Measurements from ENCODE around the gene PYGL.

The PYGL gene

DNA sequence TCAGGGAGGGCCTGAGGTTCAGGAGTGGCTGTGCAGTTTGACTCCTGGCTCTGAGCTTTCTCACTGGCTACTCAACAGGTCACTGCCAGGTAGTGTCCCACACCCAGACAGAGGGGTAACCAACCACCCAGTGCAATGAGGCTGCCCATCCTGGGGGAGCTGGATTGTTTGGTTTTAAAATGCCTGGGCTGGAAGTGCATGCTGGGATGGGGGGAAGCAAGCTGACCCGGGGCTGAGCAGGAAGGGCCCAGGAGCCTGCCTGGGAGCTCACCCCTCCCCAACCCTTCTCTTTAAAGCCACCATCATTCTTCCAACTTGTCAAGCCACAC is 85.0 kb downstream of the PYGL start:
- Histone ChIP-seq H3K27me3 (ENCODE audit: control insufficient read depth in 2 of 2, insufficient read depth in 2 of 2, low read length in 2 of 2) (no peaks in the 10 kb centered on the region), H3K27ac (ENCODE audit: low read depth in 2 of 2, low read length in 2 of 2) (peak overlapping the region in 1 of 2 donors; percentile 9), H3K9ac (ENCODE audit: low read depth in 1 of 2, low read length in 2 of 2) (peak overlapping the region in 1 of 2 donors; percentile 32), H3K4me1 (ENCODE audit: control insufficient read depth in 2 of 2, insufficient read depth in 2 of 2, low read length in 2 of 2) (peaks cover 6 to 8% of the 10 kb centered on the region in 2 donors), H3K9me3 (ENCODE audit: control insufficient read depth in 2 of 2, low read length in 2 of 2) (no peaks in the 10 kb centered on the region), H3K36me3 (ENCODE audit: control insufficient read depth in 2 of 2, insufficient read depth in 2 of 2, low read length in 2 of 2) (no peaks in the 10 kb centered on the region), H3K4me3 (ENCODE audit: low read length in 2 of 2) (peak overlapping the region; percentile 61 to 85)

DNA sequence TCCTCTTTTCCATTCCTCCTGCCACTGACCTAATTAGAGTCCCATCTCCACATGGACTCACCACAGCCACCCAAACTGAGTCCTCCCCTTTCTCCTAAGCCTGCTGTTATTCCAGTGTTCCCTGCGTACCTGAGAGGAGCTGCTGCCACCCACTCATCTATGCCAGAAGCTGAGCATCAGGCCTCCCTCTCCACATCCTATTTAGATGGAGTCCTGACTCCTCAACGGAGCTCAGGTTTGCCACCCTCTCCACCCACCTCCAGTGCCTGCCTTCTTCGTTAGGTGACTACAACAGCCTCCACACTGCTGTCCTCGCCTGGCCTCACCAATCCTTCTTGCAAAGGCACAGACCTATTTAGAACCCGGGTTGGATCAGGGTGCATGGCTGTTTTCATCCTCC is 87.6 kb downstream of the PYGL start:
- Histone ChIP-seq H3K9ac (ENCODE audit: low read depth in 1 of 2, low read length in 2 of 2) (no peak overlapping the region), H3K27me3 (ENCODE audit: control insufficient read depth in 2 of 2, insufficient read depth in 2 of 2, low read length in 2 of 2) (no peaks in the 10 kb centered on the region), H3K4me1 (ENCODE audit: control insufficient read depth in 2 of 2, insufficient read depth in 2 of 2, low read length in 2 of 2) (peaks cover 6 to 8% of the 10 kb centered on the region in 2 donors), H3K27ac (ENCODE audit: low read depth in 2 of 2, low read length in 2 of 2) (no peak overlapping the region), H3K4me3 (ENCODE audit: low read length in 2 of 2) (no peak overlapping the region), H3K9me3 (ENCODE audit: control insufficient read depth in 2 of 2, low read length in 2 of 2) (no peaks in the 10 kb centered on the region), H3K36me3 (ENCODE audit: control insufficient read depth in 2 of 2, insufficient read depth in 2 of 2, low read length in 2 of 2) (no peaks in the 10 kb centered on the region)

DNA sequence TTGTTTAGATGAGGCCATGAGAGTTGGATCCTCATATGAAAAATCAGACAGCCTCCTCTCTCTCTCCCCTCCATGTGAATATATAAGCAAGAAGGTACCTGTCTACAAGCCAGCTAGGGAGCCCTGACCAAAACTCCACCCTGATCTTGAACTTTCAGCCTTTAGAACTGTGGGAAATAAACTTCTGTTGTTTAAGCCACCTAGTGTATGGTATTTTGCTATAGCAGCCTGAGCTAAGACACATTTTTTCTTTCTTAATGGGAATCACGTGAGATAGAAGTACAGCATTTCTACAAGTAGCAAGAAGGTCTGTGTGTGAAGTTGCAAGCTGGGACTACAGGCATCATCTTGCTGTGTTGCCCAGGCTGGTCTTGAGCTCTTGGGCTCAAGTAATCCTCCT is 88.7 kb downstream of the PYGL start:
- Histone ChIP-seq H3K4me3 (ENCODE audit: low read length in 2 of 2) (no peak overlapping the region), H3K4me1 (ENCODE audit: control insufficient read depth in 2 of 2, insufficient read depth in 2 of 2, low read length in 2 of 2) (peaks cover 6 to 8% of the 10 kb centered on the region in 2 donors), H3K36me3 (ENCODE audit: control insufficient read depth in 2 of 2, insufficient read depth in 2 of 2, low read length in 2 of 2) (no peaks in the 10 kb centered on the region), H3K27me3 (ENCODE audit: control insufficient read depth in 2 of 2, insufficient read depth in 2 of 2, low read length in 2 of 2) (no peaks in the 10 kb centered on the region), H3K27ac (ENCODE audit: low read depth in 2 of 2, low read length in 2 of 2) (no peak overlapping the region), H3K9me3 (ENCODE audit: control insufficient read depth in 2 of 2, low read length in 2 of 2) (no peaks in the 10 kb centered on the region), H3K9ac (ENCODE audit: low read depth in 1 of 2, low read length in 2 of 2) (no peak overlapping the region)
